K562 (cell line): Measurements from ENCODE around the gene ELOVL7.

ENCODE experiments used
- CTCF ChIP-seq, 3 experiments: IDR thresholded peaks in 2 of 3; conservative IDR thresholded peaks in 1 of 3; 2 replicates each; pipeline ENCODE4 v1.5.1; 2011 to 2012; ENCODE audit warnings: low read length in 3 of 3, mild to moderate bottlenecking in 3 of 3, control low read depth in 2 of 3, improper control_type of control experiment in 1 of 3, inconsistent platforms in 1 of 3, low read depth in 1 of 3, mixed read lengths in 1 of 3, moderate library complexity in 1 of 3; ENCODE audit not compliant: insufficient read depth in 2 of 3
- ELK1 ChIP-seq: sonication (generic); formaldehyde crosslinking; IDR thresholded peaks from 2 replicates; pipeline ENCODE4 v1.8.1; 2022; ENCODE audit warnings: missing genetic modification reagents
- EZH2 ChIP-seq: IDR thresholded peaks from 2 replicates; pipeline ENCODE4 v1.6.1; 2012; ENCODE audit warnings: low read depth, mild to moderate bottlenecking, inconsistent platforms, low read length, borderline replicate concordance
- MAX ChIP-seq: sonication (generic); formaldehyde crosslinking; IDR thresholded peaks from 2 replicates; pipeline ENCODE4 v1.9.0; 2022; ENCODE audit warnings: mild to moderate bottlenecking, missing genetic modification reagents
- PREB ChIP-seq: sonication (generic); formaldehyde crosslinking; IDR thresholded peaks from 2 replicates; pipeline ENCODE4 v1.8.1; 2023; ENCODE audit warnings: mild to moderate bottlenecking, missing genetic modification reagents
- RBFOX2 ChIP-seq: fragments of 200-400 bp; formaldehyde crosslinking; IDR thresholded peaks from 2 replicates; pipeline ENCODE4 v1.6.1; 2017; ENCODE audit warnings: low read depth, mild to moderate bottlenecking, low read length, moderate library complexity
- SMC3 ChIP-seq: conservative IDR thresholded peaks from 2 replicates; pipeline ENCODE4 v1.6.1; 2011; ENCODE audit warnings: low read depth, low read length, improper control_type of control experiment; ENCODE audit not compliant: insufficient read depth
- TSC22D4 ChIP-seq: fragments of 450-650 bp; IDR thresholded peaks from 2 replicates; pipeline ENCODE4 v1.6.1; 2016; ENCODE audit warnings: missing genetic modification characterization, missing biosample characterization, control low read depth
- ZBED1 ChIP-seq: IDR thresholded peaks from 2 replicates; pipeline ENCODE4 v1.6.1; 2014
- ZNF175 ChIP-seq: fragments of 200-800 bp; sonication (Bioruptor generic); IDR thresholded peaks from 2 replicates; pipeline ENCODE4 v1.6.1; 2016; ENCODE audit warnings: low read depth, mild to moderate bottlenecking, missing genetic modification characterization, missing compliant biosample characterization

- TF ChIP-seq MAX (CRISPR knock-in tag) (no peak), RBFOX2 (no peak), ZNF175 (CRISPR knock-in tag) (no peak), CTCF (IDR thresholded peaks at IDR 0.05 in 2 of 3, conservative IDR thresholded peaks at IDR 0.05 in 1 of 3; ENCODE audit: insufficient read depth in 2 of 3, low read depth in 1 of 3, low read length in 3 of 3) (no peak), PREB (no peak), TSC22D4 (no peak), ELK1 (CRISPR knock-in tag) (no peak), SMC3 (no peak), EZH2 (no peak), ZBED1 (no peak)
Measured at GRCh38 chr5:60846298-60846697, 2.2 kb upstream of the ELOVL7 start.
